Loucy (cell line): Measurements from ENCODE around the gene PRDM11.

Source experiments
- EZH2phosphoT487 ChIP-seq: fragments of 200-600 bp; IDR thresholded peaks from 2 replicates; pipeline ENCODE4 v1.6.1; 2018; ENCODE audit warnings: antibody characterized with exemption, mild to moderate bottlenecking, moderate library complexity, borderline replicate concordance
- TF ChIP-seq, protein P1 (sequence below): fragments of 200-600 bp; sonication (generic); conservative IDR thresholded peaks from 2 replicates; pipeline ENCODE4 v1.5.1; 2014; ENCODE audit warnings: mild to moderate bottlenecking, antibody characterized with exemption, low read length

GRCh38 chr11:45163956-45164575 is 17.6 kb downstream of the PRDM11 start:
- TF ChIP-seq, protein P1, sequence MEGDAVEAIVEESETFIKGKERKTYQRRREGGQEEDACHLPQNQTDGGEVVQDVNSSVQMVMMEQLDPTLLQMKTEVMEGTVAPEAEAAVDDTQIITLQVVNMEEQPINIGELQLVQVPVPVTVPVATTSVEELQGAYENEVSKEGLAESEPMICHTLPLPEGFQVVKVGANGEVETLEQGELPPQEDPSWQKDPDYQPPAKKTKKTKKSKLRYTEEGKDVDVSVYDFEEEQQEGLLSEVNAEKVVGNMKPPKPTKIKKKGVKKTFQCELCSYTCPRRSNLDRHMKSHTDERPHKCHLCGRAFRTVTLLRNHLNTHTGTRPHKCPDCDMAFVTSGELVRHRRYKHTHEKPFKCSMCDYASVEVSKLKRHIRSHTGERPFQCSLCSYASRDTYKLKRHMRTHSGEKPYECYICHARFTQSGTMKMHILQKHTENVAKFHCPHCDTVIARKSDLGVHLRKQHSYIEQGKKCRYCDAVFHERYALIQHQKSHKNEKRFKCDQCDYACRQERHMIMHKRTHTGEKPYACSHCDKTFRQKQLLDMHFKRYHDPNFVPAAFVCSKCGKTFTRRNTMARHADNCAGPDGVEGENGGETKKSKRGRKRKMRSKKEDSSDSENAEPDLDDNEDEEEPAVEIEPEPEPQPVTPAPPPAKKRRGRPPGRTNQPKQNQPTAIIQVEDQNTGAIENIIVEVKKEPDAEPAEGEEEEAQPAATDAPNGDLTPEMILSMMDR: no peak; the same call in 1 of the 2 replicates
- no peak for TF ChIP-seq EZH2phosphoT487
